Measurements from ENCODE around the gene IL27RA.

- TF ChIP-seq CTCF (IDR thresholded peaks at IDR 0.05) (no peak), POLR2A (IDR thresholded peaks at IDR 0.05; ENCODE audit: low read depth) (no peak)
Observed at GRCh38 chr19:14056069-14056666, 24.6 kb downstream of the IL27RA start.

Data from esophagus muscularis mucosa (tissue), 3 donors.